ENCODE results near the gene HIVEP3. TPM values are rescaled to one million over a fixed set of nuclear protein-coding genes. Genes with fewer than 3 reads are reported as not detected.

The HIVEP3 gene
- total RNA-seq, 5 donors from 2014 or later (not counting 1 experiment from before 2014, with no cell fraction given) = 7.0 to 15.3 (median 8.8) TPM

GRCh38 chr1:41733021-41733420 is 185.7 kb downstream of the HIVEP3 start:
- Mint-ChIP-seq H3K36me3 (no peaks in the 10 kb centered on the region), H3K9me3 (no peaks in the 10 kb centered on the region), H3K4me3 (no peak overlapping the region), H3K4me1 (peaks cover 17 to 47% (median 25%) of the 10 kb centered on the region in 3 donors), H3K27ac (no peak overlapping the region), H3K27me3 (no peaks in the 10 kb centered on the region)
- Histone ChIP-seq H3K9me3 (no peaks in the 10 kb centered on the region), H3K4me1 (ENCODE audit: control insufficient read depth in 1 of 2, extremely low read depth in 1 of 2, insufficient read depth in 2 of 2, low read length in 2 of 2) (peaks cover 0 to 17% of the 10 kb centered on the region in 2 experiments), H3K36me3 (ENCODE audit: control insufficient read depth in 2 of 2, extremely low read depth in 1 of 2, insufficient read depth in 1 of 2, low read length in 1 of 2) (no peaks in the 10 kb centered on the region), H3K4me3 (ENCODE audit: control insufficient read depth in 1 of 2, extremely low read depth in 1 of 2, low read length in 1 of 2) (no peak overlapping the region), H3K27ac (ENCODE audit: low read length) (no peak overlapping the region), H3K27me3 (replicated peaks in 1 of 2; ENCODE audit: control insufficient read depth in 2 of 2, extremely low read depth in 1 of 2, insufficient read depth in 2 of 2, low read length in 1 of 2) (peaks cover 0 to 2% of the 10 kb centered on the region in 2 experiments)
- CTCF ChIA-PET = no interaction called here
- no peak for ATAC-seq (replicated peaks in 1 of 4)
- POLR2A ChIA-PET = no interaction called here
- 86% methylated on average over 1 of the region's 2 CpGs for WGBS (ENCODE audit: insufficient coverage)
- no peak for DNase-seq

GRCh38 chr1:41731516-41732030 is 187.1 kb downstream of the HIVEP3 start:
- Mint-ChIP-seq H3K36me3 (no peaks in the 10 kb centered on the region), H3K4me3 (no peak overlapping the region), H3K9me3 (no peaks in the 10 kb centered on the region), H3K4me1 (peaks cover 29 to 53% (median 33%) of the 10 kb centered on the region in 3 donors), H3K27ac (no peak overlapping the region), H3K27me3 (no peaks in the 10 kb centered on the region)
- H3K27ac ChIP-seq (ENCODE audit: low read length) = no peak overlapping the region
- no peak for ATAC-seq (replicated peaks in 1 of 4)
- POLR2A ChIA-PET = no interaction called here
- H3K4me3 ChIP-seq (ENCODE audit: control insufficient read depth in 1 of 2, extremely low read depth in 1 of 2, low read length in 1 of 2) = no peak overlapping the region
- no peaks in the 10 kb centered on the region for H3K36me3 ChIP-seq (ENCODE audit: control insufficient read depth in 2 of 2, extremely low read depth in 1 of 2, insufficient read depth in 1 of 2, low read length in 1 of 2)
- H3K4me1 ChIP-seq (ENCODE audit: control insufficient read depth in 1 of 2, extremely low read depth in 1 of 2, insufficient read depth in 2 of 2, low read length in 2 of 2) = peaks cover 4 to 29% of the 10 kb centered on the region in 2 experiments
- DNase-seq = no peak
- no peaks in the 10 kb centered on the region for H3K9me3 ChIP-seq
- 100% methylated on average over 1 of the region's 2 CpGs for WGBS (ENCODE audit: insufficient coverage)
- H3K27me3 ChIP-seq (replicated peaks in 1 of 2; ENCODE audit: control insufficient read depth in 2 of 2, extremely low read depth in 1 of 2, insufficient read depth in 2 of 2, low read length in 1 of 2) = peaks cover 0 to 2% of the 10 kb centered on the region in 2 experiments
- CTCF ChIA-PET = no interaction called here

- ChIA-PET CTCF (no interaction called here), POLR2A (no interaction called here)
- peaks cover 35 to 59% (median 39%) of the 10 kb centered on the region in 3 donors for H3K4me1 Mint-ChIP-seq
- H3K4me3 ChIP-seq (ENCODE audit: control insufficient read depth in 1 of 2, extremely low read depth in 1 of 2, low read length in 1 of 2) = no peak overlapping the region
- H3K27ac Mint-ChIP-seq = no peak overlapping the region
- WGBS (ENCODE audit: insufficient coverage) = 83% methylated on average over 1 of the region's 4 CpGs
- H3K9me3 Mint-ChIP-seq = no peaks in the 10 kb centered on the region
- ATAC-seq (replicated peaks in 1 of 4) (no peak), DNase-seq (no peak)
- no peak overlapping the region for H3K4me3 Mint-ChIP-seq
- H3K36me3 Mint-ChIP-seq = no peaks in the 10 kb centered on the region
- peaks cover 0 to 2% of the 10 kb centered on the region in 2 experiments for H3K27me3 ChIP-seq (replicated peaks in 1 of 2; ENCODE audit: control insufficient read depth in 2 of 2, extremely low read depth in 1 of 2, insufficient read depth in 2 of 2, low read length in 1 of 2)
- no peak overlapping the region for H3K27ac ChIP-seq (ENCODE audit: low read length)
- H3K36me3 ChIP-seq (ENCODE audit: control insufficient read depth in 2 of 2, extremely low read depth in 1 of 2, insufficient read depth in 1 of 2, low read length in 1 of 2) = no peaks in the 10 kb centered on the region
- peaks cover 4 to 35% of the 10 kb centered on the region in 2 experiments for H3K4me1 ChIP-seq (ENCODE audit: control insufficient read depth in 1 of 2, extremely low read depth in 1 of 2, insufficient read depth in 2 of 2, low read length in 2 of 2)
- no peaks in the 10 kb centered on the region for H3K27me3 Mint-ChIP-seq
- H3K9me3 ChIP-seq = no peaks in the 10 kb centered on the region
These were observed 187.9 kb downstream of the HIVEP3 start for GRCh38 chr1:41730806-41731205.

GRCh38 chr1:41728403-41729202 is 190.1 kb downstream of the HIVEP3 start:
- Mint-ChIP-seq H3K27ac (peak overlapping the region in 1 of 2 donors; percentile 39), H3K36me3 (no peaks in the 10 kb centered on the region), H3K4me3 (no peak overlapping the region), H3K27me3 (no peaks in the 10 kb centered on the region), H3K9me3 (no peaks in the 10 kb centered on the region), H3K4me1 (peaks cover 35 to 46% (median 39%) of the 10 kb centered on the region in 3 donors)
- H3K36me3 ChIP-seq (ENCODE audit: control insufficient read depth in 2 of 2, extremely low read depth in 1 of 2, insufficient read depth in 1 of 2, low read length in 1 of 2) = no peaks in the 10 kb centered on the region
- ChIA-PET POLR2A (no interaction called here), CTCF (interaction anchor here in 1 of 2 donors (0.7 kb wide), 1 partner anchor 8 kb away, joined by 3 read pairs; no protein-coding TSS in a partner anchor)
- no peak overlapping the region for H3K4me3 ChIP-seq (ENCODE audit: control insufficient read depth in 1 of 2, extremely low read depth in 1 of 2, low read length in 1 of 2)
- peaks cover 4 to 35% of the 10 kb centered on the region in 2 experiments for H3K4me1 ChIP-seq (ENCODE audit: control insufficient read depth in 1 of 2, extremely low read depth in 1 of 2, insufficient read depth in 2 of 2, low read length in 2 of 2)
- H3K27me3 ChIP-seq (replicated peaks in 1 of 2; ENCODE audit: control insufficient read depth in 2 of 2, extremely low read depth in 1 of 2, insufficient read depth in 2 of 2, low read length in 1 of 2) = peaks cover 0 to 2% of the 10 kb centered on the region in 2 experiments
- 50% methylated on average over 11 of the region's 12 CpGs for WGBS (ENCODE audit: insufficient coverage)
- DNase-seq = peak in 30 of 35 experiments; percentile 16 to 73 (median 45)
- no peaks in the 10 kb centered on the region for H3K9me3 ChIP-seq
- ATAC-seq (replicated peaks in 1 of 4) = peak; percentile 11 to 86 (median 38)
- no peak overlapping the region for H3K27ac ChIP-seq (ENCODE audit: low read length)

- H3K27me3 ChIP-seq (replicated peaks in 1 of 2; ENCODE audit: control insufficient read depth in 2 of 2, extremely low read depth in 1 of 2, insufficient read depth in 2 of 2, low read length in 1 of 2) = peaks cover 0 to 2% of the 10 kb centered on the region in 2 experiments
- ATAC-seq (replicated peaks in 1 of 4) = no peak
- H3K9me3 ChIP-seq = no peaks in the 10 kb centered on the region
- no peak overlapping the region for H3K4me3 ChIP-seq (ENCODE audit: control insufficient read depth in 1 of 2, extremely low read depth in 1 of 2, low read length in 1 of 2)
- Mint-ChIP-seq H3K27me3 (no peaks in the 10 kb centered on the region), H3K9me3 (no peaks in the 10 kb centered on the region), H3K36me3 (no peaks in the 10 kb centered on the region), H3K4me1 (peaks cover 35 to 54% (median 39%) of the 10 kb centered on the region in 3 donors), H3K4me3 (peak overlapping the region in 1 of 3 donors; percentile 67), H3K27ac (no peak overlapping the region)
- H3K27ac ChIP-seq (ENCODE audit: low read length) = no peak overlapping the region
- H3K36me3 ChIP-seq (ENCODE audit: control insufficient read depth in 2 of 2, extremely low read depth in 1 of 2, insufficient read depth in 1 of 2, low read length in 1 of 2) = no peaks in the 10 kb centered on the region
- ChIA-PET CTCF (interaction anchor here in 1 of 2 donors (0.7 kb wide), 1 partner anchor 9 kb away, joined by 3 read pairs; no protein-coding TSS in a partner anchor), POLR2A (no interaction called here)
- WGBS (ENCODE audit: insufficient coverage) = 86% methylated on average over 4 of the region's 4 CpGs
- DNase-seq = no peak
- peaks cover 4 to 35% of the 10 kb centered on the region in 2 experiments for H3K4me1 ChIP-seq (ENCODE audit: control insufficient read depth in 1 of 2, extremely low read depth in 1 of 2, insufficient read depth in 2 of 2, low read length in 2 of 2)
These were observed 191.0 kb downstream of the HIVEP3 start for GRCh38 chr1:41727749-41728115.

GRCh38 chr1:41726899-41727748 is 191.6 kb downstream of the HIVEP3 start:
- Histone ChIP-seq H3K36me3 (ENCODE audit: control insufficient read depth in 2 of 2, extremely low read depth in 1 of 2, insufficient read depth in 1 of 2, low read length in 1 of 2) (no peaks in the 10 kb centered on the region), H3K27me3 (replicated peaks in 1 of 2; ENCODE audit: control insufficient read depth in 2 of 2, extremely low read depth in 1 of 2, insufficient read depth in 2 of 2, low read length in 1 of 2) (peaks cover 0 to 2% of the 10 kb centered on the region in 2 experiments), H3K9me3 (no peaks in the 10 kb centered on the region), H3K27ac (ENCODE audit: low read length) (peak overlapping the region; percentile 38), H3K4me1 (ENCODE audit: control insufficient read depth in 1 of 2, extremely low read depth in 1 of 2, insufficient read depth in 2 of 2, low read length in 2 of 2) (peaks cover 4 to 35% of the 10 kb centered on the region in 2 experiments), H3K4me3 (ENCODE audit: control insufficient read depth in 1 of 2, extremely low read depth in 1 of 2, low read length in 1 of 2) (no peak overlapping the region)
- Mint-ChIP-seq H3K4me1 (peaks cover 37 to 58% (median 43%) of the 10 kb centered on the region in 3 donors), H3K36me3 (no peaks in the 10 kb centered on the region), H3K4me3 (peak overlapping the region; percentile 13 to 67 (median 21)), H3K27ac (peak overlapping the region in 1 of 2 donors; percentile 45), H3K27me3 (no peaks in the 10 kb centered on the region), H3K9me3 (no peaks in the 10 kb centered on the region)
- POLR2A ChIA-PET = no interaction called here
- CTCF ChIA-PET = interaction anchor here in 1 of 2 donors (0.6 kb wide), 1 partner anchor 1500 kb away, joined by 3 read pairs; no protein-coding TSS in a partner anchor
- WGBS (ENCODE audit: insufficient coverage) = 15% methylated on average over 15 of the region's 24 CpGs
- ATAC-seq (replicated peaks in 1 of 4) (peak in 2 of 4 experiments; percentile 21 to 36), DNase-seq (peak in 17 of 35 experiments; percentile 5 to 59 (median 19))

All from T-cell (primary cell).